Skeletal muscle tissue (tissue), 4 donors: ENCODE results near the gene AJAP1. TPM values are rescaled to one million over a fixed set of nuclear protein-coding genes. Genes with fewer than 3 reads are reported as not detected.

Source experiments
- H3K27ac ChIP-seq: one replicate; pipeline ENCODE4 v1.7.0; 2013; ENCODE audit warnings: mild to moderate bottlenecking, low read depth, low read length, inconsistent platforms
- H3K27me3 ChIP-seq, 3 donors: one replicate each; pipeline ENCODE4 v1.7.0; 2013; ENCODE audit warnings: low read length in 3 of 3; ENCODE audit not compliant: control insufficient read depth in 3 of 3, insufficient read depth in 3 of 3
- H3K36me3 ChIP-seq, 3 donors: one replicate each; pipeline ENCODE4 v1.7.0; 2013; ENCODE audit warnings: low read length in 3 of 3; ENCODE audit not compliant: control insufficient read depth in 3 of 3, insufficient read depth in 3 of 3
- H3K4me1 ChIP-seq, 3 donors: one replicate each; pipeline ENCODE4 v1.7.0; 2013; ENCODE audit warnings: low read length in 3 of 3, mild to moderate bottlenecking in 3 of 3; ENCODE audit not compliant: control insufficient read depth in 3 of 3, insufficient read depth in 3 of 3
- H3K4me3 ChIP-seq, 3 donors: one replicate each; pipeline ENCODE4 v1.7.0; 2013; ENCODE audit warnings: low read length in 3 of 3
- H3K9ac ChIP-seq, 3 donors: one replicate each; pipeline ENCODE4 v1.7.0; 2013; ENCODE audit warnings: low read length in 3 of 3, mild to moderate bottlenecking in 3 of 3, moderate library complexity in 2 of 3, low read depth in 1 of 3
- H3K9me3 ChIP-seq, 3 donors: one replicate each; pipeline ENCODE4 v1.7.0; 2013; ENCODE audit warnings: low read length in 3 of 3; ENCODE audit not compliant: control insufficient read depth in 3 of 3
- total RNA-seq: library from RNA; depleted of rRNA; stranded (reverse); fragments of >200 nt; gene quantifications from one replicate; pipeline ENCODE4 v1.2.3, GENCODE V29; 2014
- donor health status: Osteomylitis.

The AJAP1 gene
- total RNA-seq, 1 donor from 2014 or later, result 0.52 TPM

DNA sequence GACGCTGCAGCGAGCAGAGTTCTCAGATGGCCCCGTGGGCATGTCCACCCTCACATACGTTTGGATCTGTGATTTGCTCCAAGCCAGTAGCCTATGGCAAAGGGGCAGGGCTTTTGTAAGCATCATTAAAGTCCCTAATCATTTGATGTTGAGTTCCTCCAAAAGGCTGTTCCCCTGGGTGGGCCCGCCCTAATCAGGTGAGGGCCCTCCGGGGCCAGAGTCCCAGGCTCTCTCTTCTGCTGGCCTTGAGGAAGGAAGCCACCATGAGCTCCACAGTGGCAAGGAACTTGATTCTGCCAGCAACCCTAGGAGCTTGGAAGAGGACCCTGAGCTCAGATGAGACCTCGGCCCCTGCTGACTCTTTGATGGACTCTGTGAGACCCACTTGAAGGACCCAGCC lies 25.4 kb upstream of the AJAP1 start:
- no peak overlapping the region for H3K4me3 ChIP-seq
- H3K27me3 ChIP-seq, result peaks cover 0 to 14% (median 3%) of the 10 kb centered on the region in 3 donors
- no peaks in the 10 kb centered on the region for H3K36me3 ChIP-seq
- no peaks in the 10 kb centered on the region for H3K9me3 ChIP-seq
- no peak overlapping the region for H3K9ac ChIP-seq
- H3K27ac ChIP-seq, result no peak overlapping the region
- no peaks in the 10 kb centered on the region for H3K4me1 ChIP-seq

DNA sequence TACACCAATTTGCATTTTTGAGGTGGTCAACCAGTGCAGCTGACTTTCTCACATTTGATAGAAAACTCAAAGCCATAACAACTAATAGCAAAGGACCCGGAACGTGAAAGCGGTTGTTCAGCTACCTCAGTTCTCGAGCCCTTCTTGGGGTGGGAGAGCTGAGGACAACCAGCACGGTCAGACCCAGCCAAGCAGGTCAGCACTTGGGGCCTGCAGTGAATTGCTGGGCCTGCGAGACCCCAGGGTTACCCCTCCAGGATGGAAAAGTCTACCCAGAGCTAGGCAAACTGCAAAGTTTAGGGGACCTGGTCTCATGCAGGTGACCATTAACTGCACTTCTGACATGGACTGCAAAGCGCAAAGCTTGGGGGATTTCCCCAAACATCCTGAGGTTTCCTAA lies 23.8 kb upstream of the AJAP1 start:
- peaks cover 0 to 12% (median 3%) of the 10 kb centered on the region in 3 donors for H3K27me3 ChIP-seq
- no peak overlapping the region for H3K9ac ChIP-seq
- no peak overlapping the region for H3K4me3 ChIP-seq
- H3K9me3 ChIP-seq, result no peaks in the 10 kb centered on the region
- H3K27ac ChIP-seq, result no peak overlapping the region
- no peaks in the 10 kb centered on the region for H3K4me1 ChIP-seq
- H3K36me3 ChIP-seq, result no peaks in the 10 kb centered on the region

DNA sequence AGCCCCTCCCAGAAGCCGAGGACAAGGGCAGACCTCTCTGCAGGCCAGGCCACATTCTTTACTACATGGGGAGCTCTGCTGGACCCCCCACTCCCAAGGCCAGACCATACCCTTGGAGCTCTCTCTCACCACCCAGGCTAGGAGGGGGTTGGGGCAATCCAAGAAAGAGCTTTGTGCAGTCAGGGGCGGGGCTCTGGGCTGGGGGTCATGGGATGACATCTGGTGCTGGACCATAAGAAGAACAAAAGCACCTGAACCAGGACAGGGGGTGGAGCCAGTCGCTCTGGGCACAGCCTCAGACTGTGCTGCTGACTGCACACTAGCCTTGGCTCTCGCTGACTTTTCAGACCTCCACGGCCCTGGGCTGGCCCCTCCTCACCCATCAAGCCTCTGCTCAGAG lies 23.1 kb upstream of the AJAP1 start:
- no peaks in the 10 kb centered on the region for H3K9me3 ChIP-seq
- no peak overlapping the region for H3K9ac ChIP-seq
- H3K27ac ChIP-seq, result no peak overlapping the region
- H3K4me1 ChIP-seq, result no peaks in the 10 kb centered on the region
- H3K4me3 ChIP-seq, result no peak overlapping the region
- H3K36me3 ChIP-seq, result no peaks in the 10 kb centered on the region
- H3K27me3 ChIP-seq, result peaks cover 0 to 15% (median 3%) of the 10 kb centered on the region in 3 donors

DNA sequence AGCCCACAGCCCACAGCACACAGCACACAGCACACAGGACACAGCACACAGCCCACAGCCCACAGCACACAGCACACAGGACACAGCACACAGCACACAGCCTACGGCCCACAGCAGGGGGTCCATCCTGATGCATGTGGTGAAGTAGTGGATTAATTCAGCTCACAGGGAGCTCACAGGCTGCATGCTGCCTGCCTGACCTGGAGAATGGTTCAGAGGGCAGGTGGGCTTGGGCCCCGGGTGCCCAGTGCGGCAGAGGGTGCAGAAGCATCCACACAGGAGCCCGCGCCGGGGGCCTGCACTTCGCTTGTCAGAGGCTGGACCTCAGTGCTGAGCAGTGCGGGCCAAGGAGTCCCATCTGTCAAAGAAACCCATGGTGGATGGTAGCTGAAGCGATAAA lies 21.1 kb upstream of the AJAP1 start:
- Histone ChIP-seq H3K9ac (no peak overlapping the region), H3K4me3 (no peak overlapping the region), H3K4me1 (no peaks in the 10 kb centered on the region), H3K36me3 (no peaks in the 10 kb centered on the region), H3K27ac (no peak overlapping the region), H3K27me3 (peaks cover 3 to 21% (median 8%) of the 10 kb centered on the region in 3 donors), H3K9me3 (no peaks in the 10 kb centered on the region)

DNA sequence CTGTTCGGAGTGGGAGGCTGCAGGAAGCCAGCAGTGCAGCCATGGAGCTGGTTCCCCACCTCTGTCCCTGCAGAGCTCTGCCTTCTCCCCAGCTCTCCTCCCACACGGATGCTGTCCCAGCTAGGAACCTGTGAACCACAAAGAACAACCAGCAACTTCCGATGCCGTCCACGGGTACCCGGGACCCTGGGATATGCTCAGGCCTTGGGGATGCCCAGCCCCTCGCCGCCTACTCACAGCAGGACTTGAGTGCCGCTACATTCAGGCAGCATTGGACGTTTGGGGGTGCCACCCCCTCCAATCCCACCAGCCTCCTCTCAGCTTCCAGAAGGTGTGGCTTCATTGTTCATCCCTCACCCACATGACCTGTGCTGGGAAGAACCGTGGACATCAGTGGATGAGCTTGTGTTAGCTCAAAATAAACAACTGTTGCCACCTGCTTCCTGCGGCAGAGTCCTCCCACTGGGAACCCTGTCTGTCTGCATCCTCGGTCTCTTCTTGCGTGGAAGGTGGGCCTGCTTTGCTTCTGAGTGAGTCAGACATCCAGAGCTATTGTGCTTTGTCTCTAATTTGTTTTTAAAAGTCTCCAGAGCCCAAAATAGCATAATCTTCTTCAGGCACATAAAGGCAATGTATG lies 20.1 kb upstream of the AJAP1 start:
- Histone ChIP-seq H3K27me3 (peaks cover 3 to 23% (median 10%) of the 10 kb centered on the region in 3 donors), H3K9me3 (no peaks in the 10 kb centered on the region)

DNA sequence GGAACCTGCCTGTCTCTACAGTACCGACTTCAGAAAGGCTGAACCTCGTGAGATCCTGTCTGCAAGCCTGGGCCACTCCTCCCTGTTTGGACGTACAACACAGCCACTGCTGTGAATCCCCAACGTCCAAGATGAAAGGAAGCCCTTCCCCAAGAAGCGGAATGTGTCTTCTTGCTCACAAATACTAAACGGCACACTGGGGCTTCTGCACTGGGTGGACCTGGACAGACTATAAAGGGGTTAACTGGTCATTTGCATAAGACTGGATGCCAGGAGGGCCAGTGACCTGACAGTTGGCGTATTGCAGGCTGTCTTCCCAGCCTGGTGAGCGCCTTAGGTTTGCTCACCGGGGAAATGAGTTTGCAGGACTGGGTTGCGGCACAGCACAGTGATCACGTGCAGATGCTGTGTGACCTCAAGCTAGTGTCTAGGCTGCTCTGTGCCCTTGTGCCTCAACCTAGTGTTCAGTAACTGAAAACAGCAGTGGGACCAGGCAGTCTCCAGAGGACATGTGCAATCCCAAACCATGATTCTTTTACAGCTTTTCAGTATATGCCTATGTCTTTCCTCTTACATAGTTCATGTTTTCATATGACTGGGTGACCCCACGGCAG lies 19.5 kb upstream of the AJAP1 start:
- Histone ChIP-seq H3K4me1 (no peaks in the 10 kb centered on the region), H3K27ac (no peak overlapping the region), H3K36me3 (no peaks in the 10 kb centered on the region), H3K4me3 (no peak overlapping the region), H3K9ac (no peak overlapping the region), H3K27me3 (peaks cover 3 to 23% (median 10%) of the 10 kb centered on the region in 3 donors), H3K9me3 (no peaks in the 10 kb centered on the region)

More for the DNA sequence above, 20.1 kb upstream of the AJAP1 start:
- H3K27ac ChIP-seq, result no peak overlapping the region
- no peaks in the 10 kb centered on the region for H3K4me1 ChIP-seq
- H3K9ac ChIP-seq, result no peak overlapping the region
- no peak overlapping the region for H3K4me3 ChIP-seq
- no peaks in the 10 kb centered on the region for H3K36me3 ChIP-seq

DNA sequence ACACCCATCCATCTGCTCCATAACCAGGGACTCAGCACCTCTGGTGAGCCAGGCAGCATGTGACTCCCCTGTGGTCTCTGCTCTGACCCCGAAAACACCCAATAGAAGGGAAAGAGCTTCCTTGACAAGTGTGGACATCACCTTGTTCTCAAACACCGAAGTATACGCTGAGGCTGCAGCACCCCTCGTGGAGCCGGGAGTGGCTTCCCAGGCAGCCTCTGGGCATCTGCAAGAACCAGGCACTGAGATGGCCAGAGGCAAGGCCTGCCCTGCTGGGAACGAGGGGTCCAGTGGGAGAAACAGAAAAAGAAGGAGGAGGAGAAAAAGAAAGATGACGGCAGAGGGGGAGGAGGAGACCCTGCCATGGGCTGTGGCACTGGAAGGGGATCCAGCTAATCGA lies 18.2 kb upstream of the AJAP1 start:
- Histone ChIP-seq H3K9me3 (no peaks in the 10 kb centered on the region), H3K9ac (no peak overlapping the region), H3K36me3 (no peaks in the 10 kb centered on the region), H3K4me1 (no peaks in the 10 kb centered on the region), H3K4me3 (no peak overlapping the region), H3K27ac (no peak overlapping the region), H3K27me3 (peaks cover 3 to 26% (median 10%) of the 10 kb centered on the region in 3 donors)

DNA sequence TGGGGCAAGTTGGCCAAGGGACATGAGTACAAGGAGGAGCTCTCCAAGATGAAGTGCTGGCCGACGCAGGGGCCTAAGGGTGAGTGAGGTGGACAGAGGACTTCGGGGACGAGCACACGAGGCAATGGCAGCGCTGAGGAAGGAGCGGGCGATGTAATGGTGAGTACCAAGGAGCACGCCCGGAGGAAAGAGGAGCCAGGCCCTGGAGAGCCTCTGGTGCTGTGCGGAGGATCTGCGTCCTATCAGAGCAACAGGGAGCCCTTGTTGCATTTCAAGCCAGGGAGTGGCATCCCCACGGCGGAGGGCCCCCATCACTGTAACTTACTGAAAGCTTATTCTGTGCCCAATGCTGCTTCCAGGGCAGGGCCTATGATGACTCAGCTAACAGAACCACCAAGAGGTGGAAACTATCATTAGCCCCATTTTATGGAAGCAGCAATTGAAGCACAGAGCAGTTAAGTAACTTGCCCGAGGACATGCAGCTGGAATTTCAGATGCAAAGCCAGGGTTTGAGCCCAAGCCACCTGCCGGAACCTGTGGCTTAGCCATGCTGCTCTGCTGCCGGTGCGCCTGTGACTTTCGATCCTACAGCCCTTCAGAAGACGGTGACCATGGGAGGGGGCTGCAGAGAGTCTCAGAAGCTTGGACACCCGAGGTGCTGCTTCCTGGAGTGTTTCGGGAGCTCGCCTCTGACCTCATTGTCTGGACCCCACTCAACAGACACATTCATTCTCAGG lies 17.6 kb upstream of the AJAP1 start:
- no peaks in the 10 kb centered on the region for H3K9me3 ChIP-seq
- no peaks in the 10 kb centered on the region for H3K36me3 ChIP-seq
- no peak overlapping the region for H3K9ac ChIP-seq
- H3K27me3 ChIP-seq, result peaks cover 3 to 24% (median 10%) of the 10 kb centered on the region in 3 donors
- H3K4me3 ChIP-seq, result no peak overlapping the region
- H3K4me1 ChIP-seq, result no peaks in the 10 kb centered on the region
- H3K27ac ChIP-seq, result no peak overlapping the region

DNA sequence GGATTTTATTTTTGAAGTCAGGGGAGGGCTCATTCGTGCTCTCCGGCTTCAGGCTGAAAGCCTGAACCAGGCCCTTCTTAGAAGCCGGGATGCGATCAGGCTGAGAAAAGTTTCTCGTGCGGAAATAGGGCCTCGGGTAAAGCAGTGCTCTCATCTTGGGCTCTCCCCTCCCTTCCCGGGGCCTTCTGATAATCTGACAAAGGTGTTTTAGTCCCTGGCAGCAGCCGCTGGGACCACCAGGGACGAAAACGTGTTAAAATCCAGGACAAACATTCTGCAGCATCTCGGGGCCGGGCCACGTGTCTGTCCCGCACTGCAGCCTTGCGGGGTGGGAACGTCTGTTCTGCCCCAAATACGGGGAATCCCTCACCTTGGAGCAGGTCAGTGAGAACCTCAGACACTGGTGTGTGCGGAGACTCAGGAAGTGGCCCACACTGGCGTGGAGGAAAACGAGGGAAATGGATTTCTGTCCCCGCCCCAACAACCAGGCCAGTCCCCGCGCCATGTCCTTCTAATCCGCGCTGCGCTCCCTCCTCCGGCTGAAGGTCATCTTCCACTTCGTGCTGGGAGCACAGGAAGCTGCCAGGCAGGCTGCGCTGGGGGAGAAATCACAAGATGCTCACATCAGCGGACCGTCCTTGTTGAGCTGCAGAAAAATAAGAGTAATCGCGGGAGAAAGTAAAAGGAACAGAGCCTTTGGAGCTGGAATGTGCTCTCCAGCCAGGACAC lies 16.6 kb upstream of the AJAP1 start:
- Histone ChIP-seq H3K4me1 (no peaks in the 10 kb centered on the region), H3K36me3 (no peaks in the 10 kb centered on the region), H3K27me3 (peaks cover 0 to 24% (median 10%) of the 10 kb centered on the region in 3 donors), H3K9me3 (no peaks in the 10 kb centered on the region), H3K27ac (no peak overlapping the region), H3K9ac (no peak overlapping the region), H3K4me3 (no peak overlapping the region)
